NCI-H748 (cell line): ENCODE data around the gene RUSC1.
"Not testable (repeated sequence)": the region's sequence is repeated elsewhere in the genome, so short reads cannot be mapped to it uniquely, and the experiment has no call there.

Source experiments
- DNase-seq: peaks from one replicate; lab custom pipeline; 2025; ENCODE audit not compliant: unreplicated experiment; lab: John Stamatoyannopoulos, UW

Gene RUSC1

GRCh38 chr1:155320661-155321617 lies at the start of gene RUSC1:
RUSC1 (plus strand) TSS chr1:155320894; CDS start chr1:155321774, 880 bp downstream.
- peak; percentile 90 for DNase-seq

- DNase-seq = peak; percentile 83
Measured at GRCh38 chr1:155272466-155273342, 48.0 kb upstream of the RUSC1 start.

GRCh38 chr1:155273343-155274245 lies 47.1 kb upstream of the RUSC1 start, which contains the start of gene CLK2:
CLK2 (minus strand) TSS chr1:155273504; CDS start chr1:155270977, 2,527 bp downstream.
- peak; percentile 99 for DNase-seq

GRCh38 chr1:155277070-155277901 lies 43.4 kb upstream of the RUSC1 start, which contains the start of gene HCN3:
HCN3 (plus strand) TSS chr1:155277463; CDS start chr1:155277591, 128 bp downstream.
- peak; percentile 98 for DNase-seq

- DNase-seq = peak; percentile 88
Measured at GRCh38 chr1:155277902-155278688, 42.6 kb upstream of the RUSC1 start.

GRCh38 chr1:155278689-155279160 lies 42.0 kb upstream of the RUSC1 start:
- DNase-seq = no peak

GRCh38 chr1:155279268-155279667 lies 41.4 kb upstream of the RUSC1 start:
- peak; percentile 6 for DNase-seq

GRCh38 chr1:155282488-155283091 lies 38.1 kb upstream of the RUSC1 start:
- DNase-seq = no peak

GRCh38 chr1:155284476-155284875 lies 36.2 kb upstream of the RUSC1 start:
- no peak for DNase-seq

- DNase-seq = no peak
Measured at GRCh38 chr1:155285063-155285462, 35.6 kb upstream of the RUSC1 start.

- no peak for DNase-seq
Measured at GRCh38 chr1:155285631-155286044, 35.1 kb upstream of the RUSC1 start.

GRCh38 chr1:155286544-155286943 lies 34.1 kb upstream of the RUSC1 start:
- DNase-seq = no peak

GRCh38 chr1:155287987-155288543 lies 32.6 kb upstream of the RUSC1 start:
- no peak for DNase-seq

GRCh38 chr1:155291006-155291405 lies 29.7 kb upstream of the RUSC1 start:
- DNase-seq = not testable (repeated sequence)

- no peak for DNase-seq
Measured at GRCh38 chr1:155293086-155293749, 27.5 kb upstream of the RUSC1 start.

- no peak for DNase-seq
Measured at GRCh38 chr1:155294520-155295182, 26.0 kb upstream of the RUSC1 start.
